Ishikawa (cell line): ENCODE data around the gene TLN1.

Experiments used
- CEBPB ChIP-seq: IDR thresholded peaks from 2 replicates; pipeline ENCODE4 v1.6.1; 2012
- CREB1 ChIP-seq: IDR thresholded peaks from 2 replicates; pipeline ENCODE4 v1.6.1; 2012; ENCODE audit warnings: low read depth
- EGR1 ChIP-seq: IDR thresholded peaks from 2 replicates; pipeline ENCODE4 v1.6.1; 2012
- EP300 ChIP-seq: IDR thresholded peaks from 2 replicates; pipeline ENCODE4 v1.6.1; 2012; ENCODE audit warnings: borderline replicate concordance
- FOXM1 ChIP-seq: IDR thresholded peaks from 2 replicates; pipeline ENCODE4 v1.6.1; 2012; ENCODE audit warnings: low read depth, borderline replicate concordance
- MAX ChIP-seq: IDR thresholded peaks from 2 replicates; pipeline ENCODE4 v1.6.1; 2012
- NFIC ChIP-seq: IDR thresholded peaks from 2 replicates; pipeline ENCODE4 v1.6.1; 2012
- RAD21 ChIP-seq: IDR thresholded peaks from 2 replicates; pipeline ENCODE4 v1.6.1; 2012; ENCODE audit warnings: low read depth
- REST ChIP-seq: IDR thresholded peaks from 2 replicates; pipeline ENCODE4 v1.6.1; 2012; ENCODE audit warnings: low read depth, mild to moderate bottlenecking
- TAF1 ChIP-seq: IDR thresholded peaks from 2 replicates; pipeline ENCODE4 v1.6.1; 2012; ENCODE audit warnings: low read depth, mild to moderate bottlenecking
- TCF12 ChIP-seq: IDR thresholded peaks from 2 replicates; pipeline ENCODE4 v1.6.1; 2012; ENCODE audit warnings: low read depth
- TEAD4 ChIP-seq: IDR thresholded peaks from 2 replicates; pipeline ENCODE4 v1.6.1; 2012
- USF1 ChIP-seq: IDR thresholded peaks from 2 replicates; pipeline ENCODE4 v1.6.1; 2012
- YY1 ChIP-seq: IDR thresholded peaks from 2 replicates; pipeline ENCODE4 v1.6.1; 2012; ENCODE audit warnings: low read depth
- ZBTB7A ChIP-seq: IDR thresholded peaks from 2 replicates; pipeline ENCODE4 v1.6.1; 2012; ENCODE audit warnings: low read depth

Gene TLN1

GRCh38 chr9:35723426-35723825 lies 8.6 kb downstream of the TLN1 start:
- TF ChIP-seq USF1, result no peak
- no peak for TF ChIP-seq ZBTB7A

GRCh38 chr9:35719546-35719945 lies 12.4 kb downstream of the TLN1 start:
- no peak for TF ChIP-seq ZBTB7A
- TF ChIP-seq CEBPB, result no peak
- no peak for TF ChIP-seq TCF12
- TF ChIP-seq EGR1, result no peak
- no peak for TF ChIP-seq NFIC
- TF ChIP-seq MAX, result no peak
- no peak for TF ChIP-seq FOXM1
- no peak for TF ChIP-seq TEAD4
- no peak for TF ChIP-seq EP300
- TF ChIP-seq USF1, result no peak
- TF ChIP-seq CREB1, result no peak

GRCh38 chr9:35718721-35719511 lies 13.1 kb downstream of the TLN1 start:
- no peak for TF ChIP-seq TAF1
- no peak for TF ChIP-seq TEAD4
- no peak for TF ChIP-seq NFIC
- no peak for TF ChIP-seq MAX
- TF ChIP-seq CREB1, result no peak
- TF ChIP-seq FOXM1, result no peak
- no peak for TF ChIP-seq YY1
- TF ChIP-seq EGR1, result no peak
- no peak for TF ChIP-seq USF1
- no peak for TF ChIP-seq RAD21
- TF ChIP-seq TCF12, result no peak
- TF ChIP-seq CEBPB, result no peak
- TF ChIP-seq REST, result no peak
- no peak for TF ChIP-seq EP300

GRCh38 chr9:35717132-35717870 lies 14.7 kb downstream of the TLN1 start:
- TF ChIP-seq YY1 (no peak), MAX (no peak), CREB1 (no peak), TCF12 (no peak)

- TF ChIP-seq EP300, result no peak
- TF ChIP-seq CREB1, result no peak
- TF ChIP-seq NFIC, result no peak
Measured at GRCh38 chr9:35716230-35716629, 15.8 kb downstream of the TLN1 start.

- TF ChIP-seq ZBTB7A (no peak), FOXM1 (no peak), RAD21 (no peak), CREB1 (no peak), EGR1 (no peak), CEBPB (no peak), EP300 (no peak), TAF1 (no peak), YY1 (no peak), USF1 (no peak), MAX (no peak), REST (no peak), TEAD4 (no peak), NFIC (no peak), TCF12 (no peak)
Measured at GRCh38 chr9:35714579-35715252, 17.3 kb downstream of the TLN1 start.
